ENCODE data around the gene RASAL1. TPM values are rescaled to one million over a fixed set of nuclear protein-coding genes. Genes with fewer than 3 reads are reported as not detected.

The RASAL1 gene
- total RNA-seq, 2 donors from 2014 or later, result 9.0 to 10.2 TPM

- no peak overlapping the region for H3K9ac ChIP-seq (ENCODE audit: low read depth in 2 of 2, low read length in 2 of 2)
- TF ChIP-seq, protein P1, sequence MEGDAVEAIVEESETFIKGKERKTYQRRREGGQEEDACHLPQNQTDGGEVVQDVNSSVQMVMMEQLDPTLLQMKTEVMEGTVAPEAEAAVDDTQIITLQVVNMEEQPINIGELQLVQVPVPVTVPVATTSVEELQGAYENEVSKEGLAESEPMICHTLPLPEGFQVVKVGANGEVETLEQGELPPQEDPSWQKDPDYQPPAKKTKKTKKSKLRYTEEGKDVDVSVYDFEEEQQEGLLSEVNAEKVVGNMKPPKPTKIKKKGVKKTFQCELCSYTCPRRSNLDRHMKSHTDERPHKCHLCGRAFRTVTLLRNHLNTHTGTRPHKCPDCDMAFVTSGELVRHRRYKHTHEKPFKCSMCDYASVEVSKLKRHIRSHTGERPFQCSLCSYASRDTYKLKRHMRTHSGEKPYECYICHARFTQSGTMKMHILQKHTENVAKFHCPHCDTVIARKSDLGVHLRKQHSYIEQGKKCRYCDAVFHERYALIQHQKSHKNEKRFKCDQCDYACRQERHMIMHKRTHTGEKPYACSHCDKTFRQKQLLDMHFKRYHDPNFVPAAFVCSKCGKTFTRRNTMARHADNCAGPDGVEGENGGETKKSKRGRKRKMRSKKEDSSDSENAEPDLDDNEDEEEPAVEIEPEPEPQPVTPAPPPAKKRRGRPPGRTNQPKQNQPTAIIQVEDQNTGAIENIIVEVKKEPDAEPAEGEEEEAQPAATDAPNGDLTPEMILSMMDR (IDR thresholded peaks at IDR 0.05), result no peak
- intact Hi-C loops (cut with DNase I), result no loop called here
- no peaks in the 10 kb centered on the region for H3K9me3 ChIP-seq
- H3K36me3 ChIP-seq, result no peaks in the 10 kb centered on the region
- H3K4me1 ChIP-seq, result peaks cover 7% of the 10 kb centered on the region
- no peak overlapping the region for H3K4me3 ChIP-seq
- no peak overlapping the region for H3K27ac ChIP-seq
- H3K27me3 ChIP-seq, result no peaks in the 10 kb centered on the region
- no peak for DNase-seq
Measured at GRCh38 chr12:113133666-113134065, 1.9 kb downstream of the RASAL1 start.

DNA sequence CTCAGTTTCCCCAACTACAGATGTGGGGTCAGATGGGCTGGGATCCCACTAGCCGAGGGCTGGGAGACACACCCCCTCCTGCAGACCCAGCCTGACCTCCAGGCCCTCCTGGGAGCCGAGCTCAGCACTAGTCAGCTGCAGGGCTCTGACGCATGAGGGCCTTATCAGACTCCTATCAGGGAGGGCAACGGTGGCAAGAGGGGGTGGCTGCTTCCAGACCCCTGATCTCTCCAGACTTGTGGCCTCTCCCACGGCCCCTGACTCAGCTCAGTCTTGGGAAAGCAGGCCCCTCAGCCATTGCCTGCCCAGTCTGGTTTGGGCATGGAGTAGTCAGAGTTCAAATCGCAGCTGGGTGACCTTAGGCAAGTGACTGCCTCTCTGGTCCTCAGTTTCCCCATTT lies 2.5 kb downstream of the RASAL1 start:
- intact Hi-C loops (cut with DNase I), result no loop called here
- peaks cover 7% of the 10 kb centered on the region for H3K4me1 ChIP-seq

GRCh38 chr12:113131556-113131955 lies 4.0 kb downstream of the RASAL1 start:
- no peak overlapping the region for H3K9ac ChIP-seq (ENCODE audit: low read depth in 2 of 2, low read length in 2 of 2)
- H3K27me3 ChIP-seq, result no peaks in the 10 kb centered on the region
- H3K4me3 ChIP-seq, result no peak overlapping the region
- H3K36me3 ChIP-seq, result no peaks in the 10 kb centered on the region
- intact Hi-C loops (cut with DNase I), result no loop called here
- H3K9me3 ChIP-seq, result no peaks in the 10 kb centered on the region
- no peak for DNase-seq
- TF ChIP-seq, protein P1 (IDR thresholded peaks at IDR 0.05), result no peak
- peaks cover 5% of the 10 kb centered on the region for H3K4me1 ChIP-seq
- H3K27ac ChIP-seq, result no peak overlapping the region

More for the DNA sequence above, 2.5 kb downstream of the RASAL1 start:
- Histone ChIP-seq H3K4me3 (no peak overlapping the region), H3K36me3 (no peaks in the 10 kb centered on the region), H3K27me3 (no peaks in the 10 kb centered on the region), H3K9ac (ENCODE audit: low read depth in 2 of 2, low read length in 2 of 2) (no peak overlapping the region), H3K9me3 (no peaks in the 10 kb centered on the region), H3K27ac (no peak overlapping the region)
- no peak for DNase-seq
- TF ChIP-seq, protein P1 (IDR thresholded peaks at IDR 0.05), result no peak

DNA sequence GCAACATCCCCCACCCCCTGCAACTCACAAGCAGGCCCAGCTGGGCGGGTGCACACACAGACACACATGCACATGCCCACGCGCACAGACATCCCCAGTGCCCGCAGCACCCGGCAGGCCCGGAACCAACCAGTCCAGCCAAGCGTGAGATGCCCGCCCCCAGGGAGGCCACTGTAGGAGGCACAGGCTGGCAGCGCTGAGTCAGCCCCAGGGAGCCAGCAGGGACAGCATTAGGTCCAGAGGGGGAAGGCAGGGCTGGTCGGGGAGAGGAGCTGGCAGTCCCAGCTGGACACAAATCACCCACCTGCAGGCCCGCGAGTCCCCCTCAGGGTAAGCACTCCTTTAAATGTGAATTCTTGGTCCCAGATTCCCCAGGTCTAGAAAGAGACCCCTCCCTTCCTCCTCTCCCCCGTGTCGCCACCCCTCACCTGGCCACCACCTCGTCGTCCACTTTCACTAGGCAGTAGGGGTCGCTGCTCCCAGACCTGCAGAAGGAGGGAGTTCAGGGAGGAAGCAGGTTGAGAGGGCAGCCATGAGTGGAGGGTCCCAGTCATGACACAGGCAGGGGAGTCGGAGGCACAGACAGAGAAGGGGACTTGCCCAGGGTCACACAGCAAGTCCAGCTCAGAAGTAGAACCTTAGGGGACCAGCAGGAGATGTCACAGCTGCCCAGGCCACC lies 5.0 kb downstream of the RASAL1 start:
- Histone ChIP-seq H3K27me3 (no peaks in the 10 kb centered on the region), H3K4me1 (no peaks in the 10 kb centered on the region), H3K4me3 (no peak overlapping the region), H3K9me3 (no peaks in the 10 kb centered on the region), H3K9ac (ENCODE audit: low read depth in 2 of 2, low read length in 2 of 2) (no peak overlapping the region), H3K36me3 (no peaks in the 10 kb centered on the region), H3K27ac (no peak overlapping the region)
- TF ChIP-seq, protein P1 (IDR thresholded peaks at IDR 0.05), result no peak
- intact Hi-C loops (cut with DNase I), result no loop called here
- no peak for DNase-seq

DNA sequence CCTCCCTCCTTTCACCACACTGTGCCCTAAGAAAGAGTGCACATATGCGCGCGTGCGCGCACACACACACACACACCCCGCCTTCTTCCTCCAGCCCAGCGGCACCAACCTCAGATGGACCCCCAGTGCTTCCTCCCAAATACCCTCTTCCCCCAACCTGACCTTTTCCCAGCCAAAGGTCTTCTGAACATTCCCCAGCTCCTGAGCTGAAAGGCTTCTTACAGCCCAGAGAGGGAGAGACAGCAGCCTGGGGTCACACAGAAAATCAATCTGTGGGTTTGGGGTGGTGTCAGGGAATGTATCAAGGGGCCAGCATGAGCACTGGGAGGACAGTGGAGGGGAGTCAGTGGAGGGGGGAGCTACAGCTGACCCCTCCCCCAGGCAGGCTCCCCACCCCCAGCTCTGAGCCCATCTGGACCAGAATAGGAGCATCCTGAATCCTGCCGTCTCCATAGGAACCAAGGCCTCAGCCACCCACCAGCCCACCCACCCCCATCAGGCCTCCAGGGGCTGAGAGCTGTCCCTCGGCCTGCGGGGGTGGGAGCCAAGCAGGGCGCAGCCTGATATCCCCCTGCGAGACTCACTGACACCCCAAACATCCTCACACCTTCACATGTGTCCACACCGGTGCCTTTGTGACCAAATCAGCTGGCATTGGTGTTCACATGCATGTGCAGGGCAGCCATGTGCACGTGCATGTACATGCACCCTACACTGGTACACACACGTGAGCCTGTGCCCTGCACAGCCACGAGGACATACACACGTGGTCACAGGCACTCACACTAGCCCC lies 5.7 kb downstream of the RASAL1 start:
- Histone ChIP-seq H3K4me3 (no peak overlapping the region), H3K4me1 (no peaks in the 10 kb centered on the region), H3K27ac (no peak overlapping the region), H3K36me3 (no peaks in the 10 kb centered on the region), H3K27me3 (no peaks in the 10 kb centered on the region), H3K9ac (ENCODE audit: low read depth in 2 of 2, low read length in 2 of 2) (no peak overlapping the region), H3K9me3 (no peaks in the 10 kb centered on the region)
- TF ChIP-seq, protein P1 (IDR thresholded peaks at IDR 0.05), result no peak
- DNase-seq, result no peak
- intact Hi-C loops (cut with DNase I), result no loop called here
